Mesenchymal stem cell (in vitro differentiated cells and primary cell): ENCODE results near the gene OR10H3.
A peak's percentile ranks its signal among the peaks of the same experiment; 100 is the strongest.

Source experiments
- DNase-seq: peaks from one replicate; pipeline ENCODE4 v3.0.0-alpha.2; 2013
- H2AFZ ChIP-seq: one replicate; pipeline ENCODE4 v1.6.1; 2013; ENCODE audit warnings: low read depth, mild to moderate bottlenecking, control low read depth, inconsistent platforms, low read length, moderate library complexity
- H2AK5ac ChIP-seq: 2 replicates; pipeline ENCODE4 v1.6.1; 2013; ENCODE audit warnings: low read length, moderate library complexity, mild to moderate bottlenecking, inconsistent platforms; ENCODE audit not compliant: severe bottlenecking
- H2BK120ac ChIP-seq: one replicate; pipeline ENCODE4 v1.6.1; 2013; ENCODE audit warnings: low read depth, mild to moderate bottlenecking, inconsistent platforms, low read length, moderate library complexity
- H2BK12ac ChIP-seq, 2 experiments: one replicate each; pipeline ENCODE4 v1.6.1; 2013; ENCODE audit warnings: inconsistent platforms in 2 of 2, low read length in 2 of 2, mild to moderate bottlenecking in 2 of 2, moderate library complexity in 2 of 2, control low read depth in 1 of 2
- H2BK15ac ChIP-seq: one replicate; pipeline ENCODE4 v1.6.1; 2013; ENCODE audit warnings: mild to moderate bottlenecking, low read depth, inconsistent platforms; ENCODE audit not compliant: poor library complexity, severe bottlenecking
- H2BK5ac ChIP-seq: 2 replicates; pipeline ENCODE4 v1.6.1; 2013; ENCODE audit warnings: low read depth, mild to moderate bottlenecking, low read length, control low read depth, inconsistent platforms; ENCODE audit not compliant: poor library complexity, severe bottlenecking
- H3K14ac ChIP-seq, 2 experiments: one replicate each; pipeline ENCODE4 v1.6.1; 2013; ENCODE audit warnings: inconsistent platforms in 2 of 2, low read length in 2 of 2, control low read depth in 1 of 2, mild to moderate bottlenecking in 1 of 2, moderate library complexity in 1 of 2
- H3K18ac ChIP-seq, 2 experiments: one replicate each; pipeline ENCODE4 v1.6.1; 2013; ENCODE audit warnings: inconsistent platforms in 2 of 2, low read length in 2 of 2, control low read depth in 1 of 2, low read depth in 1 of 2, mild to moderate bottlenecking in 1 of 2
- H3K23ac ChIP-seq, 2 experiments: one replicate each; pipeline ENCODE4 v1.6.1; 2013; ENCODE audit warnings: inconsistent platforms in 2 of 2, low read length in 2 of 2, mild to moderate bottlenecking in 2 of 2, moderate library complexity in 2 of 2, control low read depth in 1 of 2
- H3K27ac ChIP-seq: 2 replicates; pipeline ENCODE4 v1.5.1; 2013; ENCODE audit warnings: mild to moderate bottlenecking, moderate library complexity, low read length, control low read depth, inconsistent platforms; ENCODE audit not compliant: poor library complexity, severe bottlenecking
- H3K27me3 ChIP-seq, 2 experiments: 2 replicates each; pipeline versions ENCODE4 v1.6.1 to v1.7.0; 2013; ENCODE audit warnings: low read length in 2 of 2, mild to moderate bottlenecking in 2 of 2, moderate library complexity in 2 of 2, control low read depth in 1 of 2, inconsistent platforms in 1 of 2; ENCODE audit not compliant: control insufficient read depth in 1 of 2, insufficient read depth in 1 of 2
- H3K36me3 ChIP-seq, 2 experiments: 2 replicates each; pipeline versions ENCODE4 v1.6.1 to v1.7.0; 2013; ENCODE audit warnings: low read length in 2 of 2, control low read depth in 1 of 2, inconsistent platforms in 1 of 2, low read depth in 1 of 2, mild to moderate bottlenecking in 1 of 2; ENCODE audit not compliant: insufficient read depth in 2 of 2, control insufficient read depth in 1 of 2
- H3K4ac ChIP-seq, 2 experiments: one replicate each; pipeline ENCODE4 v1.6.1; 2013; ENCODE audit warnings: inconsistent platforms in 2 of 2, low read length in 2 of 2, mild to moderate bottlenecking in 2 of 2, moderate library complexity in 2 of 2, control low read depth in 1 of 2, low read depth in 1 of 2
- H3K4me1 ChIP-seq: 2 replicates; pipeline ENCODE4 v1.6.1; 2013; ENCODE audit warnings: low read depth, low read length, control low read depth; ENCODE audit not compliant: control insufficient read depth, insufficient read depth
- H3K4me2 ChIP-seq: 2 replicates; pipeline ENCODE4 v1.6.1; 2013; ENCODE audit warnings: low read length, mild to moderate bottlenecking, inconsistent platforms; ENCODE audit not compliant: poor library complexity, severe bottlenecking
- H3K4me3 ChIP-seq, 2 experiments: 2 replicates each; pipeline versions ENCODE4 v1.5.1 to v1.7.0; 2013; ENCODE audit warnings: low read length in 2 of 2, mild to moderate bottlenecking in 2 of 2, control low read depth in 1 of 2, low read depth in 1 of 2; ENCODE audit not compliant: insufficient read depth in 1 of 2
- H3K79me1 ChIP-seq: replicated peaks from 2 replicates; pipeline ENCODE4 v1.6.1; 2013; ENCODE audit warnings: mild to moderate bottlenecking, control low read depth, low read length, inconsistent platforms; ENCODE audit not compliant: poor library complexity, severe bottlenecking
- H3K9ac ChIP-seq: 2 replicates; pipeline ENCODE4 v1.7.0; 2013; ENCODE audit warnings: mild to moderate bottlenecking, low read length, moderate library complexity
- H3K9me3 ChIP-seq: 2 replicates; pipeline ENCODE4 v1.7.0; 2013; ENCODE audit warnings: mild to moderate bottlenecking, low read length; ENCODE audit not compliant: control insufficient read depth
- H4K8ac ChIP-seq: one replicate; pipeline ENCODE4 v1.6.1; 2013; ENCODE audit warnings: inconsistent platforms, mild to moderate bottlenecking, low read length, moderate library complexity
- H4K91ac ChIP-seq: one replicate; pipeline ENCODE4 v1.6.1; 2013; ENCODE audit warnings: mild to moderate bottlenecking, low read length, inconsistent platforms
- WGBS: methylation state at CpG from one replicate; pipeline ENCODE4 v1.1.7; 2013; ENCODE audit warnings: mixed read lengths; 5-methylcytosine and 5-hydroxymethylcytosine counted together

The OR10H3 gene

DNA sequence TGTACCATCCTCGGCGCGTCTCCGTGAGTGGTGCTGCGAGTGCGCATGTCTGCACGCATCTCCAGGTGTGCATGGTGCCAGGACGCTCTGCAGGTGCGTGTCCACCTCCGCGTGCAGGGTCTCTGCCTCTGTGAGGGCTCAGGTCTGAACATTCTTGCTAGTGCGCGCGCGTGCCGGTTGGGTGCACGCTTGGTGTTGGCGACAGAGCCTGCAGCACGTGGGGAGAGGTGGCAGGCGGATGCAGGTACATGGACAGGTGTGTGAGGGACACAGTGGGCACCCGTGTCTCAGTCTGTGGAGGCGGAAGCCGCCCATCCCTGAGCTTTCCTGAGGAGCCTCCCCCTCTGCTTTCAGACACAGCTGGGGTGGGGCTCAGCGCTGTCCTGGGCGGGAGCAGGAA is 14.8 kb upstream of the OR10H3 start:
- Histone ChIP-seq H3K9ac (no peak overlapping the region), H3K36me3 (no peaks in the 10 kb centered on the region), H3K14ac (no peak overlapping the region), H2AFZ (no peak overlapping the region), H3K4ac (no peak overlapping the region), H3K27me3 (no peaks in the 10 kb centered on the region), H3K4me2 (no peak overlapping the region), H3K4me1 (no peaks in the 10 kb centered on the region), H3K27ac (no peak overlapping the region), H3K9me3 (no peaks in the 10 kb centered on the region), H3K23ac (no peak overlapping the region), H4K91ac (no peak overlapping the region), H2AK5ac (no peak overlapping the region), H2BK120ac (no peak overlapping the region), H3K18ac (no peak overlapping the region), H3K4me3 (peak overlapping the region in 1 of 2 experiments; percentile 34), H2BK15ac (no peak overlapping the region), H4K8ac (no peak overlapping the region), H2BK5ac (no peak overlapping the region), H2BK12ac (no peak overlapping the region), H3K79me1 (no peaks in the 10 kb centered on the region)
- no peak for DNase-seq
- 93% methylated on average over 25 of the region's 25 CpGs for WGBS

DNA sequence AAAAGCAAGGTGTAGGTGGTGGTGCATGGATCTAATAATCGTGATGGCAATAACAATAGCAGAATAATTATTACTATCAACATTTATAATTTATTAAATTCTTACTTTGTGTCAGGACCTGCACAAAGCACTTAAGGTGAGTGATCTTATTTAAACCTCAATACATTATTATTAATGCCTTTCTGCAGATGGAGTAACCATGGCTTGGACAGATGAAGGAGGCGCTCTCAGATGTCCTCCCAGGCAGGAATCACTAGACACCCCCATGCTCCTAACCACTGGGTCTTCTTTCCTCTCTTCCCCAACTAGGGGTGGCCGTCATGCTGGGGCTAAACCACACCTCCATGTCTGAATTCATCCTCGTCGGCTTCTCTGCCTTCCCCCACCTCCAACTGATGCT is 10.1 kb upstream of the OR10H3 start, which contains the start of gene OR10H2:
TSS of gene OR10H2 (plus strand) at position 301 of the 400 bp plus-strand sequence. CDS start at position 321, 20 bp downstream.
- Histone ChIP-seq H3K23ac (no peak within 1 kb of the TSS), H3K14ac (no peak within 1 kb of the TSS), H3K9ac (no peak within 1 kb of the TSS), H3K4me3 (no peak within 1 kb of the TSS), H3K36me3 (no peaks in the 10 kb centered on the region), H3K9me3 (no peaks in the 10 kb centered on the region), H3K27me3 (no peaks in the 10 kb centered on the region), H2AK5ac (no peak within 1 kb of the TSS), H2AFZ (no peak within 1 kb of the TSS), H3K4me2 (no peak within 1 kb of the TSS), H4K8ac (no peak within 1 kb of the TSS), H2BK120ac (no peak within 1 kb of the TSS), H3K4me1 (no peaks in the 10 kb centered on the region), H2BK15ac (no peak within 1 kb of the TSS), H3K27ac (no peak within 1 kb of the TSS), H3K4ac (no peak within 1 kb of the TSS), H2BK12ac (no peak within 1 kb of the TSS), H4K91ac (no peak within 1 kb of the TSS), H2BK5ac (no peak within 1 kb of the TSS), H3K18ac (no peak within 1 kb of the TSS), H3K79me1 (no peaks in the 10 kb centered on the region)
- 79% methylated on average over 4 of the region's 5 CpGs for WGBS
- no peak for DNase-seq

DNA sequence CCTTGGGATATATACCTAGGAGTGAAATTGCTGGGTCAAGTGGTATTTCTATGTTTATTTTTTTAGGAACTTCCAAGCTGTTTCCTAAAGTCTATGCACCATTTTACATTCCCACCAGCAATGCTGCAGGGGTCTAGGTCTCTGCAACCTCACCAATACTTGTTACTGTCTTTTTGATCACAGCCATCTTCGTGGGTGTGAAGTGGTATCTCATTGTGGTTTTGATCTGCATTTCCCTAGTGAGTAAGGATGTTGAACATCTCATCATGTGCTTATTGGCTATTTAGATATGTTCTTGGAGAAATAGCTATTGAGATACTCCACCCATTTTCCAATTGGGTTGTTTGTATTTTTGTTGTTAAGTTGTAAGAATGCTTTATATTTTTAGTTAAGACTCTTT is 7.2 kb upstream of the OR10H3 start:
- H2AK5ac ChIP-seq, result no peak overlapping the region
- H3K27me3 ChIP-seq, result no peaks in the 10 kb centered on the region
- H3K9me3 ChIP-seq, result no peaks in the 10 kb centered on the region
- H3K4me2 ChIP-seq, result no peak overlapping the region
- no peak overlapping the region for H3K27ac ChIP-seq
- H3K79me1 ChIP-seq, result no peaks in the 10 kb centered on the region
- no peak overlapping the region for H2BK5ac ChIP-seq
- no peak overlapping the region for H3K9ac ChIP-seq
- H3K18ac ChIP-seq, result no peak overlapping the region
- no peak overlapping the region for H2AFZ ChIP-seq
- no peak overlapping the region for H2BK15ac ChIP-seq
- H3K36me3 ChIP-seq, result no peaks in the 10 kb centered on the region
- H2BK120ac ChIP-seq, result no peak overlapping the region
- H4K91ac ChIP-seq, result no peak overlapping the region
- no peak overlapping the region for H3K23ac ChIP-seq
- WGBS, result 6% methylated on average over 1 of the region's 1 CpG
- H3K4me3 ChIP-seq, result no peak overlapping the region
- H4K8ac ChIP-seq, result no peak overlapping the region
- no peak overlapping the region for H2BK12ac ChIP-seq
- no peak overlapping the region for H3K4ac ChIP-seq
- H3K4me1 ChIP-seq, result no peaks in the 10 kb centered on the region
- DNase-seq, result no peak
- H3K14ac ChIP-seq, result no peak overlapping the region

DNA sequence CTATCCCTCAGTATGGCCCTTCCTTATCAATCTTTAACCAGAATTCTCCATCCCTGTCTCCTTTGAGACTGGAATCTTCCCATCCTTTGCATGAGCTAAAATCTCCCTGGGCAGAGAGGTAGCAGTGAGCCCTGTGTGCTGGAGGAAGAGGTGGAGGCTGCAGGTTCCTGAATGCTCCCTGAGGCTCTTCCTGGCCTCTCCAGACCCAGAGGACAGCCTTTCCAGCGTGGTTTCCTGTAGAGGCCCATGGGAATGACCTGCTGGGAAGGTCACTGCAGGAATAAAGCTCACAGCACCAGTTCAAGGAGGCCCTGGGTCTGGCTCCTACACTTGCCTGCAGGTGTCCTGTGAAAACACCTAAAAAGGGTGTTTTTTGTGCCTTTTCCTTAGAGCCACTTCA is 5.4 kb upstream of the OR10H3 start:
- H3K36me3 ChIP-seq, result no peaks in the 10 kb centered on the region
- H3K4me2 ChIP-seq, result no peak overlapping the region
- no peak for DNase-seq
- no peak overlapping the region for H4K91ac ChIP-seq
- no peak overlapping the region for H3K4me3 ChIP-seq
- H2BK120ac ChIP-seq, result no peak overlapping the region
- H2BK5ac ChIP-seq, result no peak overlapping the region
- WGBS, result 0% methylated on average over 1 of the region's 1 CpG
- H2AK5ac ChIP-seq, result no peak overlapping the region
- no peak overlapping the region for H2BK15ac ChIP-seq
- H3K4me1 ChIP-seq, result no peaks in the 10 kb centered on the region
- H3K18ac ChIP-seq, result no peak overlapping the region
- H3K14ac ChIP-seq, result no peak overlapping the region
- H3K4ac ChIP-seq, result no peak overlapping the region
- H4K8ac ChIP-seq, result no peak overlapping the region
- H2BK12ac ChIP-seq, result no peak overlapping the region
- no peaks in the 10 kb centered on the region for H3K27me3 ChIP-seq
- no peak overlapping the region for H3K23ac ChIP-seq
- no peak overlapping the region for H3K27ac ChIP-seq
- no peak overlapping the region for H3K9ac ChIP-seq
- H2AFZ ChIP-seq, result no peak overlapping the region
- no peaks in the 10 kb centered on the region for H3K9me3 ChIP-seq
- no peaks in the 10 kb centered on the region for H3K79me1 ChIP-seq
